Skeletal muscle cell (primary cell): ENCODE measurements around the gene DISC1.
"Not testable (repeated sequence)": the region's sequence is repeated elsewhere in the genome, so short reads cannot be mapped to it uniquely, and the experiment has no call there.

ENCODE experiments used
- DNase-seq: peaks from one replicate; pipeline ENCODE4 v3.0.0-alpha.2; 2010; ENCODE audit warnings: low read depth
- H3K4me3 ChIP-seq: 2 replicates; pipeline ENCODE4 v1.5.1; 2011; ENCODE audit warnings: low read depth, mild to moderate bottlenecking, control low read depth, low read length, moderate library complexity

The DISC1 gene

GRCh38 chr1:231719485-231720183, 93.0 kb downstream of the DISC1 start:
- H3K4me3 ChIP-seq, result no peak overlapping the region
- no peak for DNase-seq

GRCh38 chr1:231720652-231721325, 94.2 kb downstream of the DISC1 start:
- no peak for DNase-seq

DNA sequence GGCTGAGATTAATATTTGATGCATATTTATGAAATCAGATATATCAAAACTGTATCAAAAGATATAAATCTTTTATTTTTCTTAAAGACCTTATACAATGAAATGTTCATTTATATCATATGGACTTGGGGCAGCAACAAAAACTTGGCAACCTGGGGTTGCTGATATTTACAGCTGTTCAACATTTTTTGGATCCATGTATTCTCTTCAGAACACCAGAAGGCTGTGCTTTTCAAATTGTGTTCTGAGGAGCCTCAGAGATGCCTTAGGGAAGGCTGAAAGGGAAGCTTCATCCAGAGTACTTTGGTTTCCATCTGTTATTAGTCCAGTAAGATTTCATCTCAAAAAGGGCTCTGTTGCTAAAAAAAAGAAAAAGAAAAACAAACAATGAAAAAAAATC, 94.8 kb downstream of the DISC1 start:
- no peak for DNase-seq
- H3K4me3 ChIP-seq, result no peak overlapping the region

More at GRCh38 chr1:231720652-231721325, 94.2 kb downstream of the DISC1 start:
- H3K4me3 ChIP-seq, result no peak overlapping the region

DNA sequence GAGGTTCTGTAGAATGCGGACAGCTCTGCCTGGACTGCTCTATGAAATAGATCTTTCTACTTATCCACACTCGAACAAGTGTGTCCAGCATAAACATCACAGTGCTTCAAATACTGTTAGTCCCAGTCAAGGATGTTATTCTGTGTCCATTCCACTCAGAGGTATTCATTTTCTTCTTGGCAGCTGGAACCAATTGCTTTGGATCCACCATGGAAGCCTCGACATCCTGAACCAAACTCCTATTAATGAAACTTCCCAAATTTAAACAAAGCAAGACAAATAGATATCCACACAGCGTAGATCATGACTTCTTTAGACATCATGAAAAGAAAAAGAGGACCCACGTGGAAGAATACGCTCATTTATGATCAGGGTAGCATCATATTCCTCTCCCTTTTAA, 95.8 kb downstream of the DISC1 start:
- no peak for DNase-seq
- H3K4me3 ChIP-seq, result no peak overlapping the region

- no peak for DNase-seq
- H3K4me3 ChIP-seq, result no peak overlapping the region
Observed at GRCh38 chr1:231723146-231723545, 96.6 kb downstream of the DISC1 start.

- no peak overlapping the region for H3K4me3 ChIP-seq
- DNase-seq, result no peak
Observed at GRCh38 chr1:231724041-231724440, 97.5 kb downstream of the DISC1 start.

DNA sequence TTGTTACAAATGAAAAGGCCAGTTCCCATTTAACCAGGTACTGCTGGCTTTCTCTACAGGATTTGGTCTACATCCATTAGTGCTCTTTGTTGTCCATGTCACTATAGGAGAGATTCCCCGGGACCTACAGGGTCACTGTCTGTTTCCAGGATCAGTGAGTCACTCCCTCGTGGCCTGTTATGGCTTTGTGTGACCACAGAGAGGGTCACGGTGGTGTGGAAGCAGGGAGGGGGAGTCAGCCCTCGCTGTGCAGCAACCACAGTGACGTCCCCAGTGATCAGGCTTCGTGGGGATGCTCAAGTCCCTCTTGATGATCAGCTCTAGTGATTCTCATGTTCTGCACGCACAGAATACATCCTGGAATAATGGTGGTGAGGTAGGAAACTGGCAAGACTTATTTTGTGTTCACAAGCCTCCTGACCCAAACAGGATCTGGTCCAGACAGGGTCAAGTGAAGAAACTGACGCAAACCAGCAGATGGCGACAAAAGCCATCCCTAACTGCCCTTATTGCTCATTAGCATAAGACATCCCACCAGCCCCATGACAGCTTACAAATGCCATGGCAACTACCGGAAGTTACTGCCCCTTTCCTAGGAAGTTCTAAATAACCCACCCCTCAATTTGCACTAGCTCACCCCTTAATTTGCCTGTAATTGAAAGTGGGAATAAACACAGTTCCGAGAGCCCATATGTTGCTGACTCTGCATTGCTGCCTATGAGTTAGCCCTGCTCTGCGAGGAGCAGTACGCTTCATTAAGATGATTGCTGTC, 98.5 kb downstream of the DISC1 start:
- H3K4me3 ChIP-seq, result no peak overlapping the region
- DNase-seq, result peak; percentile 4

DNA sequence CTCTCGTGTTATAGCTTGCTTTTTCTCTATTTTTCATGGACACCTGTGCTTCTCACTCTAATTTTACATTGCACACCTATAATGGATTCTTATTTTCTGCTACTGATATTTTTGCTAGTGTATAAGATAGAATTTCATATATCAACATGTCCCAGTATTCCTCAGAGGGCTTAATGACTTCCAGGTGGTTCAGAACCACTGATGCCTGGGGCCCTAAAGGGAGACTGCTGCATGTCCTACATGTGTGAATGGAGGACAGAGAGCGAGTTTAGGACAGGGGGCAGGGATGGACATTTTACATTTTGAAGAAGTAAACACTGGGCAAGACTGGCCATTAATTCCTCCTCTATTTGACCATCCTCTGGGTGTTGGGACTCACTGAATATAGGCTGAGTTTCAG, 100.6 kb downstream of the DISC1 start:
- no peak overlapping the region for H3K4me3 ChIP-seq
- no peak for DNase-seq

- DNase-seq, H3K4me3 ChIP-seq: not testable (repeated sequence)
Observed at GRCh38 chr1:231728987-231729386, 102.4 kb downstream of the DISC1 start.

- no peak overlapping the region for H3K4me3 ChIP-seq
- DNase-seq, result peak; percentile 5
Observed at GRCh38 chr1:231729544-231729943, 103.0 kb downstream of the DISC1 start.

- no peak overlapping the region for H3K4me3 ChIP-seq
- no peak for DNase-seq
Observed at GRCh38 chr1:231731268-231731667, 104.7 kb downstream of the DISC1 start.

GRCh38 chr1:231733063-231733462, 106.5 kb downstream of the DISC1 start:
- no peak overlapping the region for H3K4me3 ChIP-seq
- no peak for DNase-seq

DNA sequence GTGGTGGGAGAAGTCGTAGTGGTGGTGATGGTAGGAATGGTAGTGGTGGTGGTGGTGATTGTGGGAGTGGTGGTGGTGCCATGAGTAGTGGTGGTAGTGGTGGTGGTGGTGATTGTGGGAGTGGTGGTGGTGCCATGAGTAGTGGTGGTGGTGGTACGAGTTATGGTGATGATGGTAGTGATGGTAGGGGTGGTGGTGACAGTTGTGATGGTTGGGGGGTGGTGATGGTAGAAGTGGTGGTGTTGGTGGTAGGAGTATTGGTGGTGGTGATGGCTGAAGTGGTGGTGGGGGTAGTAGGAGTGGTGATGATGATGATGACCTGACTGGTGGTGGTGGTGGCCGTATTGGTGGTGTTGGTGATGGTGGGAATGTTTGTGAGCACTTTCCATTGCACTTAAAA, 107.1 kb downstream of the DISC1 start:
- no peak overlapping the region for H3K4me3 ChIP-seq
- no peak for DNase-seq

DNA sequence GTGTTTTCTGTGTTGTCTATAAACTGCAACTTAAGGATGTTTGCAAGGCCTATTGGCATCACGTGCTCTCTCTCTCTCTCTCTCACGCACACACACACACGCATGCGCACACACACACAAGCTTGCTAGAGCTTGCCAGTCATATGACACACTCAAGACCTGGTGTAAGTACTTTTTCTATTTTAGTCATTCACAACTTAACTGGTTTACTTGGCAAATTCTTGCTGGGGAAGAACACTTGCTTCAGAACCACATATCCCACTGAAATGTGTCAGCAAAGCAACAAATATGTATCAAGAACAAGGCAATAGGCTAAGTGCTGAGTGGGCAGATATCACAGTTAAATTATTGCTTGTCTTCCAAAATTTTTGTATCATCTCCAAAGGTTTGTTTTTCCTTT, 107.8 kb downstream of the DISC1 start:
- peak; percentile 6 for DNase-seq
- no peak overlapping the region for H3K4me3 ChIP-seq

GRCh38 chr1:231735411-231735810, 108.8 kb downstream of the DISC1 start:
- DNase-seq, result no peak
- no peak overlapping the region for H3K4me3 ChIP-seq

DNA sequence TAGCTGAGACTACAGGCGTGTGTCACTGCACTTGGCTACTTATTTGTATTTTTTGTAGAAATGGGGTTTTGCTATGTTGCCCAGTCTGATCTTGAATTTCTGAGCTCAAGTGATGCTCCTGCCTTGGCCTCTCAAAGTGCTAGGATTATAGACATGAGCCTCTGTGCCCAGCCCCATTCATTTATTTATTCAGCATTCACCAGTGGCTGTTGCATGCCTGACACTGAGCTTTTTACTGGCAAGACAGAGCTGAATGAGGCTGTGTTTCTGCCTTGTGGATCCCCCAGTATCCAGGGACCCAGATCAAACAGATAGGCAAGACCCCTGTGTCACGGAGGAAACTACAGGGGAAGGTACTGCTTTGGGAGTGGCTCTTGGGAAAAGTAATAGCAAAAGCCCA, 109.4 kb downstream of the DISC1 start:
- no peak overlapping the region for H3K4me3 ChIP-seq
- DNase-seq, result no peak

DNA sequence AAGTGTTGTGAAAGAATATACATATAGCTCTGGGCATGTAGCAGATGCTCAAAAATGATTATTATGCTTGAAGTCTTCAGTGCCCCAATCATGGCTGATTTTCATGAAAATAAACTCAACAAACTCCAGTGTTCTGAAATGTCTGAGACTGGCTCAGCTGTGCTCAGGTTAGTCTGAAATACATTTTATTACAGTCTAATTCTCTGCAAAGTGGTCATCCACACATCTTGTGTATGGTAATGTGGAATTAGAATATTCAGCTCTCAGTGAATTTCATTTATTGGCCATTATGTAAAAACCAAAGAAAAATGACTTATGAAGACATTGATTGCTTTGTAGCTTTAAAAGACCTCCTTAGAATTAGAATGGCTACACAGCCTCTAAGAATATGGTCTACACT, 109.9 kb downstream of the DISC1 start:
- no peak overlapping the region for H3K4me3 ChIP-seq
- no peak for DNase-seq

DNA sequence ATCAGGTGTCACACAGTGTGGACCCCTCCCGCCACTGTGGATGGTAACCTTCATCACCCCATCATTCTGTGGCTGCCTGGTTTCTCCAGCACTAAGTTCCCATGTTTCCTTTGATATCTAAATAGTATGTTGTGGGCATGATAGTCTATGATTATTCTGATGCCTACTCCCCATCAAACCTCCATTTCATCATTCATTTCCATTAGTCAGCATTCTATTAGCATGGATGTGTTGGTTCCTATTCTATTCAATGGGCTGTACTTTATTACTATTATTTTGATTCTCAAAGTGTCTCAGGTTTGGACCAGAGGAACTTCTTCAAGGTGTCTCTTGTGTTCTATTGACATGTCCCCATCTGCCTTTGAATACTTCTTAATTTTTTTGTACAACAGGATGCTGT, 112.0 kb downstream of the DISC1 start:
- DNase-seq, result no peak
- no peak overlapping the region for H3K4me3 ChIP-seq

GRCh38 chr1:231743966-231744365, 117.4 kb downstream of the DISC1 start:
- H3K4me3 ChIP-seq, result no peak overlapping the region
- DNase-seq, result no peak

DNA sequence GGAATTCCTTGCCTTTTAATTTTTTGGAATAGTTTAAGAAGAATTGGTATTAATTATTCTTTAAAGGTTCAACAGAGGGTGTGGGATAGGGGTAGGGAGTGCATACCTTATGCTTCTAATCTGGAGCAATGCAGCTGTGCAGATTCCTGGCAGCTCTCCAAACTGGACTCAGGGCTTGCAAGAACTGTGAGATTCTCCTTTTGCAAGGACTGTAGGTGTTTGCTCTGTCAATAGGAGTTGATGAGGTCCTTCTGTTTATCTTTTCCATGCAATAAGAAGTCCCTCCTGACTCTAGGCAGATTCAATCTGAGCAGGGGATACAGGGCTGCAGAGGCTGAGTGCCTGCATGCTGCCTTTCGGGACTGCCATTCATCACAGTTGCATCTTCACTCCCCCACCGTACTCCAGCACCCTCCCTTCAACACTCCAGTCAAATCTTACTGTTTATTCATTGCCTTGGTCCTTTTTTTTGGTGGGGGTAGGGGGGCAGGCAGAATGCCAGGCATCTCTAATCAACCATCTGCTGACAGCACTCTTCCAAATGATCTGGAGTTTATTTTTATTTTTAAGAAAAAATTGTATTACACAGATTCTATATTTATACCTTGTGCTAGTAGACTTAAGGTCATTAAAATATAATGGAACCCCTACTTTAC, 122.3 kb downstream of the DISC1 start:
- no peak overlapping the region for H3K4me3 ChIP-seq
- DNase-seq, result no peak
